NB4 (cell line): Measurements from ENCODE around the gene VCAM1.

Experiments used
- DNase-seq: peaks from one replicate; pipeline ENCODE4 v3.0.0; 2010; ENCODE audit warnings: low read depth
- H3K4me3 ChIP-seq: one replicate; pipeline ENCODE4 v1.5.1; 2011; ENCODE audit warnings: mild to moderate bottlenecking, low read depth, low read length, moderate library complexity
- CTCF ChIP-seq: IDR thresholded peaks from one replicate; pipeline ENCODE4 v1.5.1; 2012; ENCODE audit warnings: low read depth, low read length
- MYC ChIP-seq: IDR thresholded peaks from 2 replicates; pipeline ENCODE4 v1.6.1; 2011; ENCODE audit warnings: low read depth, low read length
- POLR2A ChIP-seq: IDR thresholded peaks from 2 replicates; pipeline ENCODE4 v1.6.1; 2011; ENCODE audit warnings: mild to moderate bottlenecking; ENCODE audit not compliant: insufficient read length; ENCODE audit errors: extremely low read depth
- TF ChIP-seq, protein P1 (sequence below): IDR thresholded peaks from 2 replicates; pipeline ENCODE4 v1.6.1; 2011; ENCODE audit warnings: low read depth, low read length

VCAM1 gene

DNA sequence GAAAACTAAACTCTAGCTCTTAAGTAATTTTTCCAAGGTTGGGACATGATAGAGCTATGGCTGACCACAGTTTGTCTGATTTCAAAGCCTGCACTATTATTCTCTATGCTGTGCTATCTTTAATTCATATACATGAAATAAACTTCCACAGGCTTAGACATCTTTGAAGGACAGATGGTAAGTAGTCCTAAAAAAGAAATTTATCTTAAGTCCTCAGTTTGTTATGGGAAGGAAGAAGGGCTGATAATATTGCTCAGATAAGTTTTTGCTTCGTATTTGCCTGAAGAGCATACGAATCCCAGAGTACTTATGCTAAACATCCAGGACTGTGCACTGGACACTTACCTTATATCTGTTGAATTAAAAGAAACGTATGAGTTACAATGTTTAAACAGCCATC is 39.6 kb downstream of the VCAM1 start:
- DNase-seq: no peak
- TF ChIP-seq MYC (no peak), CTCF (no peak), POLR2A (no peak)
- TF ChIP-seq, protein P1, sequence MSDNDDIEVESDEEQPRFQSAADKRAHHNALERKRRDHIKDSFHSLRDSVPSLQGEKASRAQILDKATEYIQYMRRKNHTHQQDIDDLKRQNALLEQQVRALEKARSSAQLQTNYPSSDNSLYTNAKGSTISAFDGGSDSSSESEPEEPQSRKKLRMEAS: no peak
- H3K4me3 ChIP-seq: no peak overlapping the region

- H3K4me3 ChIP-seq: no peak overlapping the region
- TF ChIP-seq POLR2A (no peak), MYC (no peak), CTCF (no peak)
- TF ChIP-seq, protein P1: no peak
- no peak for DNase-seq
Observed at GRCh38 chr1:100760511-100760910, 41.0 kb downstream of the VCAM1 start.

GRCh38 chr1:100762461-100762860 is 42.9 kb downstream of the VCAM1 start:
- no peak for TF ChIP-seq MYC
- TF ChIP-seq, protein P1: no peak
- no peak for TF ChIP-seq POLR2A
- TF ChIP-seq CTCF: no peak
- H3K4me3 ChIP-seq: no peak overlapping the region
- DNase-seq: no peak

DNA sequence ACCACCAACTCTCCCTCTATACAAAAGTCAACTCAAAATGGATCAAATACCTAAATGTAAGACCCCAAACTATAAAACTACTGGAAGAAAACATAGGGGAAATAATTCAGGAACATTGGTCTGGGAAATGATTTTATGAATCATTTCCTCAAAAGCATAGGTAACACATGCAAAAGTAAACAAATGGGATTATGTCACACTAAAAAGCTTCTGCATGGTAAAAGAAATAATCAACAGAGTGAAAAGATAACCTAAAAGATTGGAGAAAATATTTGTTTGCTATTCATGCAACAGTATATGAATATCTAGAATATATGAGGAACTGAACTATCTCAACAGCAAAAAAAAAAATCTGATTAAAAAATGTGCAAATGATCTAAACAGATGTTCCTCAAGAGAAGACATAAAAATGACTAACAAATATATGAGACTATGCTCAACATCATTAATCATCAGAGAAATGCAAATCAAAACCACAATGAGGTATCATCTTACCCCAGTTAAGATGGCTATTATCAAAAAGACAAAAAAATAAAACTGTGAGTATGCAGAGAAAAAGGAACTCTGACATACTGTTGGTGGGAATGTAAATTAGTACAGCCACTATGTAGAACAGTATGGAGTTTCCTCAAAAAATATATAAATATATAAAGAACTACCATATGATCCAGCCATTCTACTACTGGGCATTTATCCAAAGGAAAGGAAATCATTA is 47.8 kb downstream of the VCAM1 start:
- TF ChIP-seq, protein P1: no peak
- TF ChIP-seq CTCF: no peak
- no peak for TF ChIP-seq MYC
- TF ChIP-seq POLR2A: no peak
- DNase-seq: no peak
- H3K4me3 ChIP-seq: no peak overlapping the region

GRCh38 chr1:100769323-100769722 is 49.8 kb downstream of the VCAM1 start:
- DNase-seq: no peak
- no peak overlapping the region for H3K4me3 ChIP-seq
- TF ChIP-seq MYC (no peak), CTCF (no peak), POLR2A (no peak)
- TF ChIP-seq, protein P1: no peak
